Adrenal gland (tissue), 5 donors: ENCODE measurements around the gene HIVEP1.

ENCODE experiments used
- CTCF ChIP-seq, 6 experiments: fragments of 450-650 bp in 4 of 6; fragments of 200-600 bp in 2 of 6; sonication (generic) in 1 of 6; IDR thresholded peaks; 1 replicate in 5 of 6; 2 replicates in 1 of 6; pipeline versions ENCODE4 v1.5.1 to v1.8.0; 2016 to 2021; ENCODE audit warnings: antibody characterized with exemption in 6 of 6, mild to moderate bottlenecking in 2 of 6, moderate library complexity in 1 of 6
- POLR2A ChIP-seq, 2 donors: fragments of 450-650 bp; IDR thresholded peaks; one replicate each; pipeline ENCODE4 v1.6.1; 2017; ENCODE audit warnings: antibody characterized with exemption in 2 of 2, mild to moderate bottlenecking in 2 of 2, moderate library complexity in 1 of 2
- donor health status: DM: no; HTN: no; CAD: no.

GRCh38 chr6:12065321-12066140 is 53.4 kb downstream of the HIVEP1 start:
- TF ChIP-seq POLR2A (IDR thresholded peaks at IDR 0.05) (no peak), CTCF (IDR thresholded peaks at IDR 0.05) (no peak)
